Measurements from ENCODE around the gene NCAPD3.
A peak's percentile ranks its signal among the peaks of the same experiment; 100 is the strongest.
"Not testable (repeated sequence)": the region's sequence is repeated elsewhere in the genome, so short reads cannot be mapped to it uniquely, and the experiment has no call there.

Gene NCAPD3

GRCh38 chr11:134139303-134139872 is 84.4 kb downstream of the NCAPD3 start:
- DNase-seq (ENCODE audit: insufficient read length, low spot score) = no peak
- no peak for FAIRE-seq

- FAIRE-seq = no peak
- no peak for DNase-seq (ENCODE audit: insufficient read length, low spot score)
Measured at GRCh38 chr11:134138376-134138775, 85.4 kb downstream of the NCAPD3 start.

GRCh38 chr11:134134167-134134566 is 89.6 kb downstream of the NCAPD3 start:
- DNase-seq (ENCODE audit: insufficient read length, low spot score) (no peak), FAIRE-seq (no peak)

GRCh38 chr11:134132808-134133207 is 91.0 kb downstream of the NCAPD3 start:
- no peak for DNase-seq (ENCODE audit: insufficient read length, low spot score)
- FAIRE-seq = no peak

- FAIRE-seq = no peak
- no peak for DNase-seq (ENCODE audit: insufficient read length, low spot score)
Measured at GRCh38 chr11:134131628-134132244, 92.0 kb downstream of the NCAPD3 start.

- FAIRE-seq (no peak), DNase-seq (ENCODE audit: insufficient read length, low spot score) (peak; percentile 27)
Measured at GRCh38 chr11:134126217-134126822, 97.4 kb downstream of the NCAPD3 start.

- FAIRE-seq = no peak
- no peak for DNase-seq (ENCODE audit: insufficient read length, low spot score)
Measured at GRCh38 chr11:134125507-134125906, 98.3 kb downstream of the NCAPD3 start.

- FAIRE-seq (no peak), DNase-seq (ENCODE audit: insufficient read length, low spot score) (no peak)
Measured at GRCh38 chr11:134124660-134125451, 98.9 kb downstream of the NCAPD3 start.

- DNase-seq (ENCODE audit: insufficient read length, low spot score) = no peak
- FAIRE-seq = no peak
Measured at GRCh38 chr11:134120921-134121526, 102.7 kb downstream of the NCAPD3 start.

- DNase-seq (ENCODE audit: insufficient read length, low spot score) (no peak), FAIRE-seq (no peak)
Measured at GRCh38 chr11:134120143-134120850, 103.5 kb downstream of the NCAPD3 start.

GRCh38 chr11:134119094-134119493 is 104.7 kb downstream of the NCAPD3 start:
- FAIRE-seq = no peak
- no peak for DNase-seq (ENCODE audit: insufficient read length, low spot score)

DNA sequence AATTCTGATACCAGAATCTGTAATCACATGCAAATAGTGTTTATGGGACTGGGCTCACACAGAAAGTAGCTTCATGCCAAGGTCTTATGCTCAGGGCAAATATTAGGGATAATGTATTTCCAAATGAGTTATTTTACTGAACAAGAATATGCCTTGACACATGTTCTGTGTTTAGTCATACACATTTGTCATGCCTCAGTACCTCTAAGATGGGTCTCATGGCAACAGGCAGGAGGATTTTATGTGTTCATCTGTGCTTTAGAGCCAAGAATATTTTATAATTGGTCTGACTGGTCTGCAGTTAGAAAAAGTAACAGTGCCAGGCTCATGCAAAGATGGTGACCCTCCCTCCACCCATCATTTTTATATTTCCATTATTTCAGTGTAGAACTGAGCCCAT is 105.8 kb downstream of the NCAPD3 start:
- DNase-seq (ENCODE audit: insufficient read length, low spot score) (no peak), FAIRE-seq (no peak)

DNA sequence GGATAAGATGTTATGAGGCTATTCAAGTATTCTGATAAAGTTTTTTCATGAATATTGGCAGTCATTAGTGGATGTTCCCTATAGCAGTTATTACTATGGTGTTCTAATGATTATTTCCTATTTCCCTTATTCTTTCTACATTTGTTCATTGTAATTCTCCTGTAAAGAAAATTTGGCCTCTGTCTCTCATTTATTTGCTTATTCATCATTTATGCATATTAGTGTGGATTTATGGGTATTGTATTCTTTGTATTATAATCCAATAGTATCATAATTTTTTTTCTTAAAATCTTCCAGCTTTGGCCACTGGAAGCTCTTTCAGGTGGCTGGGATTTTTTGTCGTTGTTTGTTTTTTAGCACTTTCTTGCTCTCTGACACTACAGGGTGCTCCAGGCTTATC is 107.6 kb downstream of the NCAPD3 start:
- no peak for FAIRE-seq
- no peak for DNase-seq (ENCODE audit: insufficient read length, low spot score)

- not testable (repeated sequence) for FAIRE-seq; DNase-seq (ENCODE audit: insufficient read length, low spot score)
Measured at GRCh38 chr11:134113787-134114186, 110.0 kb downstream of the NCAPD3 start.

DNA sequence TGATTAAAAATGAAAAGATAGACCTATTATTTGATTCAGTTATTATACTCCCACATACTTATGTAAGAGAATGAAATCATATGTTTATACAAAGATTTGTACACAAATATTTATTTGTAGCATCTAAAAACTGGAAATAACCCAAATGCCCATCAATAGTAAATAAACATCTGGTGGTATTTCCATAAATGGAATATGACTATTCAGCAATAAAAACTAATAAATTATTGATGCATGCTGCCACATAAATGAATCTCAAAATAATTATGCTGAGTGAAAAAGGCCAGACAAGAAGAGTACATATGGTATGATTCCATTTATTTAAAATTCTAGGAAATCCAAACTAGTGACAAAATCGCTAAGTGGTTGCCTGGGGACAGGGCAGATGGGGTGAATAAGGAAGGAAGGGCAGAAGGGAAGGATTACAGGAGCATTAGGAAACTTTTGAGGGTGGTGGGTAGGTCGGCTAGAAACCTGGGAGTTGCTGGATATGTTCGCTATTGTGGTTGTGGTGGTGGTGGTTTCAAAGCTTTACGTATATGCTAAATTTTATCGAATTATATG is 113.4 kb downstream of the NCAPD3 start:
- FAIRE-seq = no peak
- DNase-seq (ENCODE audit: insufficient read length, low spot score) = no peak
